Uterus (tissue), 4 donors: ENCODE measurements around the gene TMPRSS9. TPM values are rescaled to one million over a fixed set of nuclear protein-coding genes. Genes with fewer than 3 reads are reported as not detected.

ENCODE experiments used
- DNase-seq, 2 donors: peaks; one replicate each; pipeline ENCODE4 v3.0.0-alpha.2; 2019 to 2020
- H3K27ac ChIP-seq, 2 donors: fragments of 200-600 bp; sonication (generic); 1 replicate in 1 of 2; 2 replicates in 1 of 2; pipeline ENCODE4 v1.5.1; 2016 to 2018
- H3K27me3 ChIP-seq, 2 donors: fragments of 200-600 bp; sonication (generic); one replicate each; pipeline ENCODE4 v1.5.1; 2018 to 2019; ENCODE audit warnings: control low read depth in 1 of 2
- H3K36me3 ChIP-seq, 2 donors: fragments of 200-600 bp; sonication (generic); one replicate each; pipeline ENCODE4 v1.5.1; 2019; ENCODE audit warnings: control low read depth in 1 of 2
- H3K4me1 ChIP-seq, 2 donors: fragments of 200-600 bp; sonication (generic); one replicate each; pipeline ENCODE4 v1.5.1; 2018 to 2019; ENCODE audit warnings: control low read depth in 1 of 2
- H3K4me3 ChIP-seq, 2 donors: fragments of 200-600 bp; sonication (generic); 1 replicate in 1 of 2; 2 replicates in 1 of 2; pipeline ENCODE4 v1.5.1; 2018 to 2019; ENCODE audit warnings: mild to moderate bottlenecking in 1 of 2
- H3K9me3 ChIP-seq, 2 donors: fragments of 200-600 bp; sonication (generic); one replicate each; pipeline ENCODE4 v1.5.1; 2019; ENCODE audit warnings: control low read depth in 1 of 2
- CTCF ChIP-seq, 4 experiments: fragments of 200-600 bp in 2 of 4; fragments of 450-650 bp in 2 of 4; sonication (generic) in 2 of 4; IDR thresholded peaks; one replicate each; pipeline ENCODE4 v1.5.1; 2016 to 2019; ENCODE audit warnings: antibody characterized with exemption in 4 of 4, mild to moderate bottlenecking in 2 of 4, moderate library complexity in 1 of 4
- POLR2A ChIP-seq, 2 donors: fragments of 450-650 bp; IDR thresholded peaks; one replicate each; pipeline ENCODE4 v1.6.1; 2016; ENCODE audit warnings: antibody characterized with exemption in 2 of 2, mild to moderate bottlenecking in 1 of 2, moderate library complexity in 1 of 2
- intact Hi-C: fragments of 100-400 bp; cut with DNase I; formaldehyde crosslinking; loops from one replicate; pipeline ENCODE4 v1.15.1; 2023; ENCODE audit warnings: low total_unique reads
- total RNA-seq, 4 donors: library from RNA; depleted of rRNA in 3 of 4; stranded (reverse); fragments of >200 nt in 3 of 4; gene quantifications; one replicate each; pipeline versions ENCODE4 v1.1.0 to v1.2.4, GENCODE V29; 2014 to 2023
- donor health status: DM: yes; HTN: yes; CAD: no.

TMPRSS9 gene
- total RNA-seq, result under 1 TPM in 1 of 4 donors, not detected in 3; 0.69 TPM

- H3K4me1 ChIP-seq, result no peaks in the 10 kb centered on the region
- no peak for DNase-seq
- peaks cover 5 to 42% of the 10 kb centered on the region in 2 donors for H3K27me3 ChIP-seq
- H3K9me3 ChIP-seq, result no peaks in the 10 kb centered on the region
- TF ChIP-seq POLR2A (IDR thresholded peaks at IDR 0.05) (no peak), CTCF (IDR thresholded peaks at IDR 0.05) (no peak)
- no peak within 1 kb of the TSS for H3K4me3 ChIP-seq
- no peaks in the 10 kb centered on the region for H3K36me3 ChIP-seq
- no peak within 1 kb of the TSS for H3K27ac ChIP-seq
- intact Hi-C loops, result no loop called here
These were observed at the start of gene TMPRSS9 for GRCh38 chr19:2359992-2360685. TSS of gene TMPRSS9 (plus strand) at chr19:2360265. CDS start at chr19:2389786, 29,521 bp downstream.

GRCh38 chr19:2311093-2311492 is 49.0 kb upstream of the TMPRSS9 start:
- Histone ChIP-seq H3K4me3 (no peak overlapping the region), H3K36me3 (no peaks in the 10 kb centered on the region), H3K4me1 (no peaks in the 10 kb centered on the region), H3K27ac (no peak overlapping the region), H3K9me3 (peaks cover 0 to 3% of the 10 kb centered on the region in 2 donors), H3K27me3 (peaks cover 5 to 26% of the 10 kb centered on the region in 2 donors)
- intact Hi-C loops, result no loop called here
- no peak for TF ChIP-seq CTCF (IDR thresholded peaks at IDR 0.05)
- no peak for TF ChIP-seq POLR2A (IDR thresholded peaks at IDR 0.05)
- no peak for DNase-seq

- no peaks in the 10 kb centered on the region for H3K4me1 ChIP-seq
- intact Hi-C loops, result no loop called here
- peaks cover 0 to 11% of the 10 kb centered on the region in 2 donors for H3K27me3 ChIP-seq
- peaks cover 0 to 3% of the 10 kb centered on the region in 2 donors for H3K9me3 ChIP-seq
- H3K27ac ChIP-seq, result no peak overlapping the region
- TF ChIP-seq POLR2A (IDR thresholded peaks at IDR 0.05) (no peak), CTCF (IDR thresholded peaks at IDR 0.05) (no peak)
- DNase-seq, result no peak
- H3K36me3 ChIP-seq, result no peaks in the 10 kb centered on the region
- no peak overlapping the region for H3K4me3 ChIP-seq
These were observed 47.1 kb upstream of the TMPRSS9 start for GRCh38 chr19:2312820-2313501.

- Histone ChIP-seq H3K27me3 (peaks cover 0 to 11% of the 10 kb centered on the region in 2 donors), H3K27ac (no peak overlapping the region), H3K9me3 (peaks cover 0 to 3% of the 10 kb centered on the region in 2 donors), H3K4me3 (no peak overlapping the region), H3K4me1 (no peaks in the 10 kb centered on the region), H3K36me3 (no peaks in the 10 kb centered on the region)
- DNase-seq, result no peak
- TF ChIP-seq CTCF (IDR thresholded peaks at IDR 0.05), result no peak
- TF ChIP-seq POLR2A (IDR thresholded peaks at IDR 0.05), result no peak
- intact Hi-C loops, result no loop called here
These were observed 44.8 kb upstream of the TMPRSS9 start for GRCh38 chr19:2315121-2315817.
